Stimulated activated CD4-positive, alpha-beta T cell treated with anti-CD3 and anti-CD28 coated beads, Interleukin-4, amount 100 ng/mL, for 1 hour (primary cell): ENCODE results near the gene STS.
"Not testable (repeated sequence)": the region's sequence is repeated elsewhere in the genome, so short reads cannot be mapped to it uniquely, and the experiment has no call there.

ENCODE experiments used
- DNase-seq: peaks from one replicate; pipeline ENCODE4 v3.0.0-alpha.2; 2020

Gene STS

GRCh38 chrX:7139202-7140081 lies 8.1 kb upstream of the STS start:
- no peak for DNase-seq

DNA sequence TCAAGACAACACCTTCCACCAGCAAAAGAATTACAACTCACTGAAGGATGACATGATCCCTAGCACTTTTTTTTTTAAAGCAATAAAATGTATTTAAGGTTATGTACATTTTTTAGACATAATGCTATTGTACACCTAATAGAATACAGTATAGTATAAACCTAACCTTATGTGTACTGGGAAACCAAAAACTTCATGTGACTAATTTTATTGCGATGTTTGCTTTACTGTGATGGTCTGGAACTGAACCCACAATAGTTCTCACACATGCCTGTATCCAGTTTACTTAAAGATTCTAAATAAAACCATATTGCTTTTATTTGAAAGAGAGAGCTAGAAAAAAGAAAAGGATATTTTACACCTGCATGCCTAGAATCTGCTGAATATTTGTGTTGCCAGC lies 4.4 kb upstream of the STS start:
- DNase-seq, result no peak

GRCh38 chrX:7143941-7144525 lies 3.5 kb upstream of the STS start:
- no peak for DNase-seq

DNA sequence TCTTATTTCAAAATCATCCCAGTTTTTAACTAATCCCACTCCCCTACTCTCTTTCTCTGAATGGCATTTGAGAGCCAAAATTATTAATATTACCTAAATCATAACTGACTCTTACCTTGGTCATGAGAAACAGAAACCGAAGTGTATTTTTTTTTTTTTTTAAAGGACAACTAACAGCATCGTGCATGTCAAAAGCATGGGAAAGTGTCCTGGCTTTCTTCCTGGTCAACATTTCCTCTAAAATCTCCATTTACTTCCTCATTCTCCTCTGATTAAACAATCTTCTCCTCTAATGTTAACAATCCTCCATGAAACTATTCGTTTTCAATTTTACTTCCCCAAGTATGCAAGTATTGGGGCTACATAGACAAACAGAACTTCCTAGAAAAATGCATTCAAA lies 2.1 kb upstream of the STS start:
- no peak for DNase-seq

GRCh38 chrX:7146020-7146702 lies 1.4 kb upstream of the STS start:
- DNase-seq, result no peak

DNA sequence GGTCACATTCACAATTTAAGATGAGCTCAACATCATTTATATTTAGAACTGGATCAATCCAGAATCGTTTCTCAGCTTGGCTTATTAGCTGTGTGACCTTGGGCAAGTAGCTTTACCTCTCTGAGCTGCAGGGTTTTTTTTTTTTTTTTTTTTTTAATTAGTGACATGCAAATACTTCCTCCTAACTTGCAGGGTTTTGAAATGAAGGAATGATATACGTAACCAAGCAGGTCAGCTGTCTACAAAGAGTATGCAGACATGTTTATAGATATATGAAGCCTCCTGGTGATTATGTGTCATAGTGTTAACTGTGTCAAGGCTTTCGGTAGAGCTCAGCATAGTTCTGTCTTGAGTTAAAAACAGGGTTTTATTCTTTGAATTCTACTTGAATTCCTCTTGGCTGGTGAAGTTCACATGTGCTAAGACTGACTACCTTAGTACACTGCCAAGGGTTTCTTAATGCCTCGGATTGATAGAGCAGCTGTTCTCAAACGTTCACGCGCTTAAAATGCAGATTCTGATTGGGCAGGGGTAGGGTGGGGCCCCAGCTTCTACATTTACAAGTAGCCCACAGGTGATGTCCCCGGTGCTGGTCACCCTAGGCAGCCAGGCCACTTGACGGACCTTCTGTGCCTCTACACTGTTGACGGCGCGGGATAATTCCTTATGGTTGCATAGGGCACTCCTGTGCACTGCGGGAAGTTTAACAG lies 654 bp upstream of the STS start:
- no peak for DNase-seq

GRCh38 chrX:7147978-7148854 lies 704 bp downstream of the STS start, which contains the start of gene PUDP:
TSS of gene PUDP (minus strand) at chrX:7148153. CDS start at chrX:7148113, 40 bp downstream.
- peak; percentile 81 for DNase-seq

DNA sequence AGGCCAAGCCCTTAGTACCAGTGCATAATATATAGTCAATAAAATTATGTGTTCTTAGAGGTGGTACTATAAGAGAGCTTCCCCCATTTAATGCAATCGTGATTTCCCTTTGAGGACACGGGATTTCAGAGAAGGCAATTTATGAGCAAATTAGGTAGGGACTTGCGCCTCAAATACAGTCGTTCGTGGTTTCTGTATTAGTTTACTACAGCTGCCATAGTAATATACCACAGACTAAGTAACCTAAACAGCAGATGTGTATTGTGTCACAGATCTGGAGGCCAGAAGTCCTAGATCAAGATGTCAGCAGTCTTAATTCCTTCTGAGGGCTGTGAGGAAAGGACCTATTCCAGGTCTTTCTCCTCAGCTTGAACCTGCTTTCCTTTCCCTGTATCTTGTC lies 1.9 kb downstream of the STS start:
- DNase-seq, result no peak

GRCh38 chrX:7153231-7153630 lies 5.7 kb downstream of the STS start:
- DNase-seq, result no peak

- no peak for DNase-seq
These were observed 6.6 kb downstream of the STS start for GRCh38 chrX:7154041-7154597.

DNA sequence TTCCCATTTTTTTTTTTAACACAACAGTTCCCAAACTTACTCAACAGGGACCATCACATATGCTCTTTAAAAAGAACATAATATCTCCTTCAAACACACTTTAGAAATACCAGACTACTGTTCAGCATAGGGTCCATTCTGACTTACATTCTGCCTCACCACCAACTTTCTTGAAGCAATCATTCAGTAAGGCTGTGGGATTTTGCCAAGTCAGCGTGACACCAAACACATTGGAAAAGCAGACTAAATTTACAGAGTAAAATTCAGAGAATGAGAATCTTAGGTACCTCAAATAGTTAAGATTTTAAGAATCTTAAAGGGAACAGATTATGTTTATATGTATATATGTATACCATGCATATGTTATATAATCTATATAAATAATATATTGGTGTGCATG lies 7.7 kb downstream of the STS start:
- no peak for DNase-seq

GRCh38 chrX:7156879-7157278 lies 9.4 kb downstream of the STS start:
- no peak for DNase-seq

- no peak for DNase-seq
These were observed 11.0 kb downstream of the STS start for GRCh38 chrX:7158468-7158990.

- DNase-seq, result no peak
These were observed 11.8 kb downstream of the STS start for GRCh38 chrX:7159149-7159861.

GRCh38 chrX:7163146-7163677 lies 15.7 kb downstream of the STS start:
- DNase-seq, result no peak

GRCh38 chrX:7164174-7164573 lies 16.7 kb downstream of the STS start:
- no peak for DNase-seq

DNA sequence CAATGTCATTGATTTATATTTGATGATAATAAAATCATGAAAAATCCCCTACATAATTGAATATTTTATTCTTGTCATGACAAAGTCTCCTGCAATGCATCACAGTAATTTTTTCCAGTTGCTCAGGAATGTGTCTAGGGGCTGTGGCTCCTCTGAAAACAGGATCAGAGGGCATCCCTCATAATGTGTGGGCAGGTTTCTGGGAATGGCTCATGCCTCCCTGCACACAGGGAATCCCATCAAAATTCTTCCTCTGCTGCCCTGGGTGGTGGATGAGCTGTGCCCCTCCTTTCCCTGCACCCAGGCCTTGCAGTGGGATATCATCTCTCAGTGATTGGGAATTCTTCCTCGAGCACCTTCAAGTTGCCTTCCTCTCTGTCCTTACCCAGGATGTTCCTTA lies 20.9 kb downstream of the STS start:
- DNase-seq, result no peak

DNA sequence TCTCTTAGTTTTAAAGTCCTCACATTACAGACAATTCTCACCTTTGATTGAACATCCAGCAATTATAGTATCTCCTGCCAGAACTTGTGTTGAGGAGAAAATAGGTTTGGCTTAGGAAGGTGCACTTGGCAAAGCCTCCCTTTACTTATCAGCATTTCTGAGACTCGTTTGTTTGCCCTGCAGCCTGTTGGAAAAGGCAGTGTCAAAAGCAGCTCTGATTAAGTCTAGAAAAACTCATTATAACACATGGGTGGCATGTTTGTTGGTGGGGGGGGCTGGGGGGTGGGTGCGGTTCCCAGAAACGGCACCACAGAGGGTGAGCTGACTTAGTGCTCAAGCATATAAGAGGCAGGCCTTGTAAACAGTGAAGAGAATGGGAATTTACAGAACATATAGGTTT lies 22.1 kb downstream of the STS start:
- no peak for DNase-seq

GRCh38 chrX:7170898-7171297 lies 23.4 kb downstream of the STS start:
- peak; percentile 10 for DNase-seq

- DNase-seq, result not testable (repeated sequence)
These were observed 31.3 kb downstream of the STS start for GRCh38 chrX:7178859-7179258.

DNA sequence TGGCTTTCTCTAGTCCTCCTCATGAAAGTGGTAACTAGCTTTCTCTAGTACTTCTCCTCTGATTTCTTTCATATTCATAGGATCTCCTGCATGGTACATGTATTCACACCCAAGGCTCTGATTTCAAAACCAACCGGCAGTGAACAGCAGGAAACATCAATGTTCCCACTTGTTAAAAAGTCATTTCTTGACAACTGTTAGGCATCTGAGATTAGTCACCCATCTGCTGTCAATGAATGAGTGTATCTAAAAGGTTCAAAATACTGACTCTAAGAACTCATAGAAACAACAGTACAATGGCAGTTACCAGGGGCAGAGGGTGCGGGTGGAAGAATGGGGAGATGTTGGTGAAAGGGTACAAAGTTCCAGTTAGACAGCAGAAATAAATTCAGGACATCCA lies 31.9 kb downstream of the STS start:
- no peak for DNase-seq
